ENCODE data around the gene CDO1. TPM values are rescaled to one million over a fixed set of nuclear protein-coding genes. Genes with fewer than 3 reads are reported as not detected.

The CDO1 gene
- total RNA-seq, 3 donors from 2014 or later (not counting 1 experiment from before 2014, with no cell fraction given), result not detected

GRCh38 chr5:115775999-115776398 lies 40.5 kb downstream of the CDO1 start:
- H3K36me3 Mint-ChIP-seq, result no peaks in the 10 kb centered on the region

GRCh38 chr5:115774684-115775083 lies 41.8 kb downstream of the CDO1 start:
- intact Hi-C loops (cut with micrococcal nuclease), result no loop called here
- Histone ChIP-seq H3K27me3 (ENCODE audit: control insufficient read depth, insufficient read depth, low read length) (no peaks in the 10 kb centered on the region), H3K36me3 (ENCODE audit: control insufficient read depth, insufficient read depth, low read length) (no peaks in the 10 kb centered on the region), H3K4me3 (ENCODE audit: low read length) (no peak overlapping the region), H3K4me1 (ENCODE audit: control insufficient read depth, insufficient read depth, low read length) (no peaks in the 10 kb centered on the region), H3K9me3 (ENCODE audit: control insufficient read depth, insufficient read depth, low read length) (no peaks in the 10 kb centered on the region), H3K27ac (ENCODE audit: low read length) (no peak overlapping the region)
- H3K27me3 Mint-ChIP-seq (ENCODE audit: low read depth in 2 of 2), result peaks cover 16 to 39% of the 10 kb centered on the region in 2 donors
- 90% methylated on average over 3 of the region's 3 CpGs for WGBS (ENCODE audit: insufficient coverage)
- ATAC-seq, result no peak
- H3K36me3 Mint-ChIP-seq, result no peaks in the 10 kb centered on the region
- no peaks in the 10 kb centered on the region for H3K9me3 Mint-ChIP-seq
- H3K27ac Mint-ChIP-seq, result no peak overlapping the region
- H3K4me1 Mint-ChIP-seq, result no peaks in the 10 kb centered on the region
- no peak for DNase-seq
- TF ChIP-seq CTCF (IDR thresholded peaks at IDR 0.05), result no peak
- no peak overlapping the region for H3K4me3 Mint-ChIP-seq

More at GRCh38 chr5:115775999-115776398, 40.5 kb downstream of the CDO1 start:
- Histone ChIP-seq H3K9me3 (ENCODE audit: control insufficient read depth, insufficient read depth, low read length) (no peaks in the 10 kb centered on the region), H3K27me3 (ENCODE audit: control insufficient read depth, insufficient read depth, low read length) (no peaks in the 10 kb centered on the region), H3K4me1 (ENCODE audit: control insufficient read depth, insufficient read depth, low read length) (no peaks in the 10 kb centered on the region), H3K4me3 (ENCODE audit: low read length) (no peak overlapping the region), H3K36me3 (ENCODE audit: control insufficient read depth, insufficient read depth, low read length) (no peaks in the 10 kb centered on the region), H3K27ac (ENCODE audit: low read length) (no peak overlapping the region)
- TF ChIP-seq CTCF (IDR thresholded peaks at IDR 0.05), result no peak
- intact Hi-C loops (cut with micrococcal nuclease), result no loop called here
- H3K9me3 Mint-ChIP-seq, result no peaks in the 10 kb centered on the region
- DNase-seq, result no peak
- peaks cover 16 to 38% of the 10 kb centered on the region in 2 donors for H3K27me3 Mint-ChIP-seq (ENCODE audit: low read depth in 2 of 2)
- WGBS (ENCODE audit: insufficient coverage), result 68% methylated on average over 4 of the region's 4 CpGs
- no peak overlapping the region for H3K27ac Mint-ChIP-seq
- no peaks in the 10 kb centered on the region for H3K4me1 Mint-ChIP-seq
- no peak for ATAC-seq
- no peak overlapping the region for H3K4me3 Mint-ChIP-seq

GRCh38 chr5:115772731-115773475 lies 43.6 kb downstream of the CDO1 start:
- no peaks in the 10 kb centered on the region for H3K9me3 ChIP-seq (ENCODE audit: control insufficient read depth, insufficient read depth, low read length)
- H3K4me1 ChIP-seq (ENCODE audit: control insufficient read depth, insufficient read depth, low read length), result no peaks in the 10 kb centered on the region
- Mint-ChIP-seq H3K36me3 (no peaks in the 10 kb centered on the region), H3K27ac (no peak overlapping the region), H3K9me3 (no peaks in the 10 kb centered on the region), H3K27me3 (ENCODE audit: low read depth in 2 of 2) (peaks cover 21 to 39% of the 10 kb centered on the region in 2 donors), H3K4me3 (no peak overlapping the region), H3K4me1 (no peaks in the 10 kb centered on the region)
- no peak for ATAC-seq
- intact Hi-C loops (cut with micrococcal nuclease), result no loop called here
- H3K36me3 ChIP-seq (ENCODE audit: control insufficient read depth, insufficient read depth, low read length), result no peaks in the 10 kb centered on the region
- no peak for DNase-seq
- H3K27me3 ChIP-seq (ENCODE audit: control insufficient read depth, insufficient read depth, low read length), result no peaks in the 10 kb centered on the region
- no peak for TF ChIP-seq CTCF (IDR thresholded peaks at IDR 0.05)
- 77% methylated on average over 2 of the region's 2 CpGs for WGBS (ENCODE audit: insufficient coverage)
- no peak overlapping the region for H3K27ac ChIP-seq (ENCODE audit: low read length)
- no peak overlapping the region for H3K4me3 ChIP-seq (ENCODE audit: low read length)

GRCh38 chr5:115770466-115770865 lies 46.0 kb downstream of the CDO1 start:
- ATAC-seq (no peak), DNase-seq (peak in 1 of 2 donors; percentile 6)
- Mint-ChIP-seq H3K9me3 (no peaks in the 10 kb centered on the region), H3K4me3 (no peak overlapping the region), H3K36me3 (no peaks in the 10 kb centered on the region), H3K27me3 (ENCODE audit: low read depth in 2 of 2) (peaks cover 17 to 39% of the 10 kb centered on the region in 2 donors), H3K27ac (no peak overlapping the region), H3K4me1 (no peaks in the 10 kb centered on the region)
- intact Hi-C loops (cut with micrococcal nuclease), result no loop called here
- H3K9me3 ChIP-seq (ENCODE audit: control insufficient read depth, insufficient read depth, low read length), result no peaks in the 10 kb centered on the region
- H3K27me3 ChIP-seq (ENCODE audit: control insufficient read depth, insufficient read depth, low read length), result no peaks in the 10 kb centered on the region
- WGBS (ENCODE audit: insufficient coverage), result 68% methylated on average over 11 of the region's 11 CpGs
- H3K36me3 ChIP-seq (ENCODE audit: control insufficient read depth, insufficient read depth, low read length), result no peaks in the 10 kb centered on the region
- no peak for TF ChIP-seq CTCF (IDR thresholded peaks at IDR 0.05)
- no peak overlapping the region for H3K27ac ChIP-seq (ENCODE audit: low read length)
- no peak overlapping the region for H3K4me3 ChIP-seq (ENCODE audit: low read length)
- no peaks in the 10 kb centered on the region for H3K4me1 ChIP-seq (ENCODE audit: control insufficient read depth, insufficient read depth, low read length)

All from natural killer cell (primary cell).